CD4-positive, alpha-beta T cell treated with Interleukin-12 subunit alpha and Interleukin-12 subunit beta, for 1 hour (primary cell): ENCODE measurements around the gene TMEM243.
A peak's percentile ranks its signal among the peaks of the same experiment; 100 is the strongest.

Experiments
- DNase-seq: peaks from one replicate; pipeline ENCODE4 v3.0.0-alpha.2; 2020

The TMEM243 gene

GRCh38 chr7:87155788-87156187 is 63.7 kb downstream of the TMEM243 start:
- no peak for DNase-seq

- no peak for DNase-seq
These were observed 65.0 kb downstream of the TMEM243 start for GRCh38 chr7:87154569-87154968.

- DNase-seq, result no peak
These were observed 65.4 kb downstream of the TMEM243 start for GRCh38 chr7:87154166-87154565.

- DNase-seq, result peak; percentile 14
These were observed 66.5 kb downstream of the TMEM243 start for GRCh38 chr7:87152897-87153641.

- peak; percentile 85 for DNase-seq
These were observed 67.2 kb downstream of the TMEM243 start, which contains the start of gene DMTF1 for GRCh38 chr7:87152112-87152896. TSS of gene DMTF1 (plus strand) at chr7:87152453. CDS start at chr7:87164942, 12,489 bp downstream.

- DNase-seq, result no peak
These were observed 67.8 kb downstream of the TMEM243 start for GRCh38 chr7:87151729-87152111.

- no peak for DNase-seq
These were observed 68.4 kb downstream of the TMEM243 start for GRCh38 chr7:87151002-87151728.

- DNase-seq, result peak; percentile 37
These were observed 71.1 kb downstream of the TMEM243 start for GRCh38 chr7:87148332-87148955.

GRCh38 chr7:87147500-87147899 is 72.0 kb downstream of the TMEM243 start:
- DNase-seq, result no peak

GRCh38 chr7:87146740-87147386 is 72.7 kb downstream of the TMEM243 start:
- DNase-seq, result no peak
